ENCODE measurements around the gene FRMPD4. TPM values are rescaled to one million over a fixed set of nuclear protein-coding genes. Genes with fewer than 3 reads are reported as not detected.

The FRMPD4 gene
- total and polyA plus RNA-seq, 10 of the 15 experiments (the other 5 are each of a cell fraction or from before 2014, with no cell fraction given), result not detected

DNA sequence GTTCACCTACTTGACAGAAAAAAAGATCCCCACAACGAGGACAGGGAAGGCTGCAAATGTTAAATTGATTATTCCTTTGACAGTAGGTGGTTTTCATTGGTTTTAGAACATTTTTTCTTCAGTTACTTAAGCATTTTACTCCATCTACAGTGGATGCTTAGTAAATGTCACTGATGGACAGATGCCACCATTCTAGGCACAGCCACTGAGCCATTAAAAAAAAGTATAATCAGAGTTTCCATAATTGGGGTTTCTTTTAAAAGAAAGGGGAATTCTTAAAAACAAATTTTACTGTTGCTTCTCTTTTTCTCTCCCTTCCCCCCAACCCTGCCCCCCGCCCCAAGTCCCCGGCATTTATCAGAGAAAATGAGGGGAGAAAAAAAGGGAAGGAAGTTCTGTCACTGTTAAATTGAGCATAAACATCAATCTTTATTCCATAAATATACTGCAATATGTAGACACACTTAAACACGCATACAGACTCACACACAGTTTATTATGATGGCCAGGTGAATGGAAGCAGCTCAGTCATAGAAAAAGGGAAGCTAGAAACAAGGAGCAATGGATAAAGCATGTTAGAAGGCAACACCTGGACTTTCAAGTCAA is 573.3 kb downstream of the FRMPD4 start (continued):
- TF ChIP-seq, protein P1, sequence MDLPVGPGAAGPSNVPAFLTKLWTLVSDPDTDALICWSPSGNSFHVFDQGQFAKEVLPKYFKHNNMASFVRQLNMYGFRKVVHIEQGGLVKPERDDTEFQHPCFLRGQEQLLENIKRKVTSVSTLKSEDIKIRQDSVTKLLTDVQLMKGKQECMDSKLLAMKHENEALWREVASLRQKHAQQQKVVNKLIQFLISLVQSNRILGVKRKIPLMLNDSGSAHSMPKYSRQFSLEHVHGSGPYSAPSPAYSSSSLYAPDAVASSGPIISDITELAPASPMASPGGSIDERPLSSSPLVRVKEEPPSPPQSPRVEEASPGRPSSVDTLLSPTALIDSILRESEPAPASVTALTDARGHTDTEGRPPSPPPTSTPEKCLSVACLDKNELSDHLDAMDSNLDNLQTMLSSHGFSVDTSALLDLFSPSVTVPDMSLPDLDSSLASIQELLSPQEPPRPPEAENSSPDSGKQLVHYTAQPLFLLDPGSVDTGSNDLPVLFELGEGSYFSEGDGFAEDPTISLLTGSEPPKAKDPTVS (IDR thresholded peaks at IDR 0.05; ENCODE audit: low read depth, low read length), result no peak

DNA sequence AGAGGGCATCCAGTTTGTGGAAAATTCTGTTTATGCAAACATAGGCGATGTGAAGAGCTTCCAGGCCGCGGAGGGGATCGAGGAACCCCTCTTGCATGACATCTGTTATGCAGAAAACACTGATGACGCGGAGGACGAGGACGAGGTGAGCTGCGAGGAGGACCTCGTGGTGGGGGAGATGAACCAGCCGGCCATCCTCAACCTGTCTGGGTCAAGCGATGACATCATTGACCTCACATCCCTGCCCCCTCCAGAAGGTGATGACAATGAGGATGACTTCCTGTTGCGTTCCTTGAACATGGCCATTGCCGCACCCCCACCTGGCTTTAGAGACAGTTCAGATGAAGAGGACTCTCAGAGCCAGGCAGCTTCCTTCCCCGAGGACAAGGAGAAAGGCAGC is 578.3 kb downstream of the FRMPD4 start:
- Histone ChIP-seq H3K4me1 (ENCODE audit: control insufficient read depth, insufficient read depth, low read length) (no peaks in the 10 kb centered on the region), H4K20me1 (ENCODE audit: control insufficient read depth, insufficient read depth) (no peaks in the 10 kb centered on the region), H3K36me3 (ENCODE audit: control insufficient read depth in 2 of 2, insufficient read depth in 2 of 2, low read length in 1 of 2) (no peaks in the 10 kb centered on the region), H3K27ac (ENCODE audit: control insufficient read depth, insufficient read depth) (no peak overlapping the region), H3K27me3 (replicated peaks in 1 of 2; ENCODE audit: control insufficient read depth in 2 of 2, insufficient read depth in 2 of 2, low read length in 1 of 2) (no peaks in the 10 kb centered on the region; a peak in 1 of 4 replicates), H2AFZ (ENCODE audit: control insufficient read depth, low read depth, low read length) (no peak overlapping the region), H3K4me3 (no peak overlapping the region), H3K79me2 (ENCODE audit: control insufficient read depth, insufficient read depth, low read length) (no peaks in the 10 kb centered on the region), H3K4me2 (ENCODE audit: control insufficient read depth, insufficient read depth) (no peak overlapping the region), H3K9me3 (replicated peaks; ENCODE audit: control insufficient read depth, insufficient read depth, low read length) (no peaks in the 10 kb centered on the region), H3K9ac (ENCODE audit: control insufficient read depth, insufficient read depth, low read length) (no peak overlapping the region)
- BruUV-seq (replicated peaks), result no TSS peak
- POLR2A ChIA-PET, result no interaction called here
- CTCF ChIA-PET, result no interaction called here
- SMC1A ChIA-PET (ENCODE audit: uncharacterized antibody, unreplicated experiment), result no interaction called here
- intact Hi-C loops (cut with micrococcal nuclease; ENCODE audit: unreplicated experiment) (no loop called here), in situ Hi-C loops (cut with MboI) (no loop called here)
- RAD21 ChIA-PET (ENCODE audit: unreplicated experiment), result no interaction called here
- DNase-seq (ENCODE audit: low read depth, low spot score) (no peak), FAIRE-seq (no peak), ATAC-seq (no peak)
- TF ChIP-seq SIX5 (IDR thresholded peaks at IDR 0.05; ENCODE audit: low read depth, low read length, severe bottlenecking) (no peak), KDM1A (IDR thresholded peaks at IDR 0.05; ENCODE audit: borderline replicate concordance) (no peak), PAX5 (IDR thresholded peaks at IDR 0.05; ENCODE audit: borderline replicate concordance, low read depth, low read length) (no peak), ZNF207 (IDR thresholded peaks at IDR 0.05; ENCODE audit: borderline replicate concordance) (no peak)
- TF ChIP-seq, protein P2, sequence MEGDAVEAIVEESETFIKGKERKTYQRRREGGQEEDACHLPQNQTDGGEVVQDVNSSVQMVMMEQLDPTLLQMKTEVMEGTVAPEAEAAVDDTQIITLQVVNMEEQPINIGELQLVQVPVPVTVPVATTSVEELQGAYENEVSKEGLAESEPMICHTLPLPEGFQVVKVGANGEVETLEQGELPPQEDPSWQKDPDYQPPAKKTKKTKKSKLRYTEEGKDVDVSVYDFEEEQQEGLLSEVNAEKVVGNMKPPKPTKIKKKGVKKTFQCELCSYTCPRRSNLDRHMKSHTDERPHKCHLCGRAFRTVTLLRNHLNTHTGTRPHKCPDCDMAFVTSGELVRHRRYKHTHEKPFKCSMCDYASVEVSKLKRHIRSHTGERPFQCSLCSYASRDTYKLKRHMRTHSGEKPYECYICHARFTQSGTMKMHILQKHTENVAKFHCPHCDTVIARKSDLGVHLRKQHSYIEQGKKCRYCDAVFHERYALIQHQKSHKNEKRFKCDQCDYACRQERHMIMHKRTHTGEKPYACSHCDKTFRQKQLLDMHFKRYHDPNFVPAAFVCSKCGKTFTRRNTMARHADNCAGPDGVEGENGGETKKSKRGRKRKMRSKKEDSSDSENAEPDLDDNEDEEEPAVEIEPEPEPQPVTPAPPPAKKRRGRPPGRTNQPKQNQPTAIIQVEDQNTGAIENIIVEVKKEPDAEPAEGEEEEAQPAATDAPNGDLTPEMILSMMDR (IDR thresholded peaks at IDR 0.05 in 2 of 3, conservative IDR thresholded peaks at IDR 0.05 in 1 of 3; ENCODE audit: control insufficient read depth in 2 of 3, extremely low read depth in 1 of 3, insufficient read depth in 1 of 3, low read depth in 3 of 3, low read length in 3 of 3), result no peak
- TF ChIP-seq, protein P3, sequence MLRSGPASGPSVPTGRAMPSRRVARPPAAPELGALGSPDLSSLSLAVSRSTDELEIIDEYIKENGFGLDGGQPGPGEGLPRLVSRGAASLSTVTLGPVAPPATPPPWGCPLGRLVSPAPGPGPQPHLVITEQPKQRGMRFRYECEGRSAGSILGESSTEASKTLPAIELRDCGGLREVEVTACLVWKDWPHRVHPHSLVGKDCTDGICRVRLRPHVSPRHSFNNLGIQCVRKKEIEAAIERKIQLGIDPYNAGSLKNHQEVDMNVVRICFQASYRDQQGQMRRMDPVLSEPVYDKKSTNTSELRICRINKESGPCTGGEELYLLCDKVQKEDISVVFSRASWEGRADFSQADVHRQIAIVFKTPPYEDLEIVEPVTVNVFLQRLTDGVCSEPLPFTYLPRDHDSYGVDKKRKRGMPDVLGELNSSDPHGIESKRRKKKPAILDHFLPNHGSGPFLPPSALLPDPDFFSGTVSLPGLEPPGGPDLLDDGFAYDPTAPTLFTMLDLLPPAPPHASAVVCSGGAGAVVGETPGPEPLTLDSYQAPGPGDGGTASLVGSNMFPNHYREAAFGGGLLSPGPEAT (IDR thresholded peaks at IDR 0.05; ENCODE audit: low read depth), result no peak
- 55% methylated on average over 15 of the region's 15 CpGs for WGBS (ENCODE audit: insufficient coverage, insufficient replicate concordance, low lambda C conversion rate, missing lambda C conversion rate)

All from GM12878 (cell line).